GM23248 (cell line): Measurements from ENCODE around the gene MMP11.

ENCODE experiments used
- EZH2 ChIP-seq: fragments of 200-600 bp; sonication (generic); IDR thresholded peaks from 2 replicates; pipeline ENCODE4 v1.6.1; 2018; ENCODE audit warnings: antibody characterized with exemption, mild to moderate bottlenecking; ENCODE audit not compliant: insufficient read depth, poor library complexity, severe bottlenecking
- EZH2phosphoT487 ChIP-seq: fragments of 200-600 bp; sonication (generic); IDR thresholded peaks from 2 replicates; pipeline ENCODE4 v1.6.1; 2018; ENCODE audit warnings: antibody characterized with exemption, moderate library complexity, mild to moderate bottlenecking, low read depth; ENCODE audit not compliant: insufficient read depth

DNA sequence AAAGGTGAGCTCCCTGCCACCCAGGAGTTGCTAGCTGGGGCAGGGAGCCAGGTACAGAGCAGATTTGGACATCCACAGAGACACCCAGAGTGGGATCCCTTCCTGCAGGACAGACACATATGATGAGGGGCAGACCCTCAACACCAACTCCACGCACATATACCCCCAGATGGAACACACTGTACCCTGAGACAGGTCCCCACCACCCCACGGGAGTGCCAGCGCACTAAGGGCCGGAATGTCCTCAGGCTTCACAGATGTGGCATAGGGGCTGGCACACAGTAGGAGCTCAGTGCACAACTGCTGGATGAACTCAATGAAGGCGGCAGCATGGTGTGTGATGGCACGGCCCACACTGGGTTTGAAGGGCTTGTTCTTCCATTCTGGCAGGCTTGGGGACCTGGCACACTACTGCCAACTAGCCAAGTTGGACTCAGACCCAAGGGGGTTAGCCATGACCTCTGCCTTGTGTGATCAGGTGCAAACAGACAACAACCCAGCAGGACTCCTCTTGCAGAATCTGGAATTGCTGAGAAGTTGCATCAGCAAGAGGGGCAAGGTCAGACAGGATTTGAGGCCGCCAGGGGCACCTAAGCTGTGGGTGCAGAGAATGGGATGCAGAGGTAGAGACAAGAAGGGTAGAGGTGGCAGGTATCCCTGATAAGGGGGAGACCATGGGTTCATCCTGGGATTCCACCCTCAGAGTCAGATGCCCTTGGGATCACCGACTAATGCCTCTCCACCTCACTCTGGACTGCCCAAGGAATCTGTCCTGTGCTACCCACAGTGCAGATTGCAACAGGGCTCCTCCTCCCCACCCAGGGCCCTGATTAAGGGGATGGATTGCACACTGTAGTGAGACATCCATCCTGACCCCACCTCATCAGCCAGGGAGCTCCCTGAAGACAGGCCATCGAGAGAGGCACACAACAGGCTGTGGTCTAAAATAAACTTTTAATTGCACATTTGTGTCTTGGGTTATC lies 7.5 kb upstream of the MMP11 start:
- no peak for TF ChIP-seq EZH2
- TF ChIP-seq EZH2phosphoT487: no peak
